Measurements from ENCODE around the gene CMKLR1. TPM values are rescaled to one million over a fixed set of nuclear protein-coding genes. Genes with fewer than 3 reads are reported as not detected.

CMKLR1 gene
- total and polyA plus RNA-seq, 2 donors (not counting 1 experiment from before 2014, with no cell fraction given) = 0.06 to 0.54 TPM

- H3K79me2 ChIP-seq (ENCODE audit: control insufficient read depth, insufficient read depth, low read length) = no peaks in the 10 kb centered on the region
- Mint-ChIP-seq H3K4me1 (no peaks in the 10 kb centered on the region), H3K9me3 (ENCODE audit: insufficient read depth) (peaks cover 15% of the 10 kb centered on the region), H3K27me3 (peaks cover 8% of the 10 kb centered on the region), H3K27ac (no peak overlapping the region), H3K4me3 (no peak overlapping the region)
- H3K27me3 ChIP-seq (replicated peaks in 1 of 4; ENCODE audit: control extremely low read depth in 1 of 4, control insufficient read depth in 3 of 4, insufficient read depth in 4 of 4, low read length in 3 of 4) = no peaks in the 10 kb centered on the region
- no peak overlapping the region for H3K4me3 ChIP-seq (ENCODE audit: control extremely low read depth in 1 of 5, extremely low read depth in 1 of 5, insufficient read depth in 1 of 5, low read depth in 2 of 5, low read length in 4 of 5)
- ChIA-PET CTCF (no interaction called here), POLR2A (no interaction called here)
- no peak for ATAC-seq (ENCODE audit: low read depth)
- no peak overlapping the region for H3K9ac ChIP-seq (ENCODE audit: low read length)
- H3K4me1 ChIP-seq (ENCODE audit: control insufficient read depth in 2 of 2, insufficient read depth in 2 of 2, low read length in 2 of 2) = no peaks in the 10 kb centered on the region
- no peak overlapping the region for H3K4me2 ChIP-seq (replicated peaks; ENCODE audit: low read depth, low read length, poor library complexity, severe bottlenecking)
- DNase-seq = no peak
- no CpG with 5 or more reads among the region's 2 CpGs for WGBS (ENCODE audit: insufficient coverage)
- H2AFZ ChIP-seq (ENCODE audit: insufficient read depth, low read depth, low read length, poor library complexity, severe bottlenecking) = no peak overlapping the region
- peaks cover 0 to 16% (median 14%) of the 10 kb centered on the region in 3 donors for H3K9me3 ChIP-seq (ENCODE audit: control extremely low read depth in 1 of 3, control insufficient read depth in 2 of 3, insufficient read depth in 1 of 3, low read length in 2 of 3)
- intact Hi-C loops (cut with micrococcal nuclease) = no loop called here
- TF ChIP-seq EZH2 (IDR thresholded peaks at IDR 0.05; ENCODE audit: borderline replicate concordance, insufficient read depth, low read depth, low read length, poor library complexity, severe bottlenecking) (no peak), CTCF (IDR thresholded peaks at IDR 0.05) (no peak)
- no peaks in the 10 kb centered on the region for H3K36me3 ChIP-seq (replicated peaks in 1 of 2; ENCODE audit: control extremely low read depth in 1 of 2, control insufficient read depth in 1 of 2, extremely low read depth in 1 of 2, insufficient read depth in 2 of 2, low read length in 1 of 2)
- no peak overlapping the region for H3K27ac ChIP-seq (ENCODE audit: low read length in 2 of 2)
- no peaks in the 10 kb centered on the region for H4K20me1 ChIP-seq (ENCODE audit: control insufficient read depth, insufficient read depth, low read length, poor library complexity, severe bottlenecking)
Observed at GRCh38 chr12:108374596-108375320, 35.6 kb upstream of the CMKLR1 start.

GRCh38 chr12:108373111-108373510 is 34.0 kb upstream of the CMKLR1 start:
- Mint-ChIP-seq H3K4me3 (no peak overlapping the region), H3K27me3 (peaks cover 8% of the 10 kb centered on the region), H3K27ac (no peak overlapping the region), H3K4me1 (no peaks in the 10 kb centered on the region), H3K9me3 (ENCODE audit: insufficient read depth) (peaks cover 15% of the 10 kb centered on the region)
- Histone ChIP-seq H3K4me3 (ENCODE audit: control extremely low read depth in 1 of 5, extremely low read depth in 1 of 5, insufficient read depth in 1 of 5, low read depth in 2 of 5, low read length in 4 of 5) (no peak overlapping the region), H3K4me1 (ENCODE audit: control insufficient read depth in 2 of 2, insufficient read depth in 2 of 2, low read length in 2 of 2) (no peaks in the 10 kb centered on the region), H4K20me1 (ENCODE audit: control insufficient read depth, insufficient read depth, low read length, poor library complexity, severe bottlenecking) (no peaks in the 10 kb centered on the region), H3K27me3 (replicated peaks in 1 of 4; ENCODE audit: control extremely low read depth in 1 of 4, control insufficient read depth in 3 of 4, insufficient read depth in 4 of 4, low read length in 3 of 4) (no peaks in the 10 kb centered on the region), H3K36me3 (replicated peaks in 1 of 2; ENCODE audit: control extremely low read depth in 1 of 2, control insufficient read depth in 1 of 2, extremely low read depth in 1 of 2, insufficient read depth in 2 of 2, low read length in 1 of 2) (no peaks in the 10 kb centered on the region), H3K9me3 (ENCODE audit: control extremely low read depth in 1 of 3, control insufficient read depth in 2 of 3, insufficient read depth in 1 of 3, low read length in 2 of 3) (peaks cover 0 to 16% (median 14%) of the 10 kb centered on the region in 3 donors), H2AFZ (ENCODE audit: insufficient read depth, low read depth, low read length, poor library complexity, severe bottlenecking) (no peak overlapping the region), H3K27ac (ENCODE audit: low read length in 2 of 2) (no peak overlapping the region), H3K4me2 (replicated peaks; ENCODE audit: low read depth, low read length, poor library complexity, severe bottlenecking) (no peak overlapping the region), H3K9ac (ENCODE audit: low read length) (no peak overlapping the region), H3K79me2 (ENCODE audit: control insufficient read depth, insufficient read depth, low read length) (no peaks in the 10 kb centered on the region)
- CTCF ChIA-PET = no interaction called here
- TF ChIP-seq CTCF (IDR thresholded peaks at IDR 0.05) (no peak), EZH2 (IDR thresholded peaks at IDR 0.05; ENCODE audit: borderline replicate concordance, insufficient read depth, low read depth, low read length, poor library complexity, severe bottlenecking) (no peak)
- 33% methylated on average over 1 of the region's 1 CpG for WGBS (ENCODE audit: insufficient coverage)
- DNase-seq (no peak), ATAC-seq (ENCODE audit: low read depth) (no peak)
- POLR2A ChIA-PET = no interaction called here
- intact Hi-C loops (cut with micrococcal nuclease) = no loop called here

Data from B cell (primary cell).